ACHN (cell line): Measurements from ENCODE around the gene SLC35F1.
"Not testable (repeated sequence)": the region's sequence is repeated elsewhere in the genome, so short reads cannot be mapped to it uniquely, and the experiment has no call there.

Experiments used
- DNase-seq: peaks from one replicate; pipeline ENCODE4 v3.0.0-alpha.2; 2015
- in situ Hi-C: cut with HindIII; loops from 2 replicates; pipeline ENCODE4 v1.10.0; 2017; ENCODE audit warnings: low sequenced_read_pairs, low pct_ligation_motif_present, low pct_unique_long_range_greater_than_20kb

SLC35F1 gene

DNA sequence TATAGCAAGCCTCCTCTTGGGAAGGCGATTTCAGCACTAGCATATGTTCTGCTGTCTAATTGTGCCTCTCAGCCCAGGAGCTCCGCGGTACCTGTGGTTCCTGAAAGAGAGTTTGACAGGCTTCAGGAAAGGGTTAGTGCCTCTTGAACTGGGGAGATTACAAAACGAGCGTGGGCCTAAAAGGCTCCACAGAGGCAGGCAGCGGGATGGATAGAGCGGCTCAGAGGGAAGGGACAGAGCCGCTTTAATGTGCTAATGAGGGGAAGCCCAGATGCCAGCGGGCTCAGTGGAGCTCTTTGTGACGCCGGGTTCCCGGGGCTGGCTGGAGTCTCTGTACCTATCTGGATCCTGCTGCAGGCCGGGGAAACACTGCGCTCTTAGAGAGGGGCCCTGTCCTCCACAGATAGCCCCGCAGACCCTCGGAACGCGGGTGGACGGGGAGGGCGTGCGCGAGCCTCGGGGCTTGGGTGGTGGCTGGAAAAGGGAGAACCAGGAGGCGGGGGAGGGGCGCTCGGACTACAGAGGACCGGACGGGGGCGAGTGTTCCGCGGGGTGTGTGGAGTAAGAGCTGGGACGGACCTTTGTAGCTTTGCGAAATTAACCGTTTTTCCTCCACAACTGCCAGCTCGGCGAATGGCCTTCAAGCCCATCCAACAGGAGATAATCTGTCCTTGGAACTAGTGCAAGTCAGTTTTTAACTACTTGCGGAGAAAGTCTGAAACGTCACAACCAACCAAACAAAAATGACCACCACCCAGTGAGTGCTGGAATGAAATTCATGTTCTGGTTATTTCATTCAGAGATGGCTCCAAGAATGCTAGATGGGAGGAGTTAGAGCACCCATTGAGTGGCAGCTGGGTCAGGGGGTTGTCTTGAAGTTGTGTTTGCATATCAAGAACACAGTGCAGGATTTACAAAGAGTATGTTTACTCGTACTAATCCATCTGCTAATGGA is 13.0 kb downstream of the SLC35F1 start:
- in situ Hi-C loops, result no loop called here
- no peak for DNase-seq

DNA sequence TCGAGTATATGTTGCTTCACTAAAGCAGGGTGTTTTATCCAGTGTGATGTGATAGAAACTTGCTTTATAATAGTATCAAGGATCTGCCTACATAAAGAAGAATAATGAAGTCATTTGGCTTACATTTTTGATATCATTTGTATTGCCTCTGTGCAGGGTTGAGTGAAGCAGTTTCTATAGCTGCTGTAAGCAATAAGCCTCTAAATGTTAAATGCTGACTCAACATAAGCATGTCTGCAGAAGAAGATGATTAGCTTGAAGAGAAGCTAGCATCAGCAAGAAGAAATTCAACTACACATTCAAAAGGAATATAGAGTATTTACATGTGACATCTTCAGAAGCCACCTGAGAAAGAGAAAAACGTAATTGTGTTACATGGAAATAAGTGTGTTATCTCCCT is 17.6 kb downstream of the SLC35F1 start:
- in situ Hi-C loops, result no loop called here
- no peak for DNase-seq

DNA sequence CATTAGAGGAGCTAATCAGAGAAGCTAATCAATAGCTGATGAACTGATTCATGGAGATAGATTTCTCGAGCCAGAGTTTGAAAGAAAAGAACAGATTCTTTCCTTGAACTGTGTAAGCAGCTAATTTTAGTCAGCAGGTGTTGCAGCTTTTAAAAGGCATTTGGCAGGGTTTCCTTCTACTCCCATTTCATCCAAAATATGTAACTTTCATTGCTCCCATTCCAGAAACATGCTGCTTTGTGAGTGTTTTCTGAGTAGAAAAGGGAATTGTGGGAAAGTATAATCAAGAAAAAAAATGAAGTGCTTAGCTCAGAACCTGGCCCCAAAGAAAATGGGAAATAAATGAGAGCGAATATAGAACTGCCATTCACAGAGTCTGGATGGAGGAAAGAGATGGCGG is 20.8 kb downstream of the SLC35F1 start:
- in situ Hi-C loops, result no loop called here
- no peak for DNase-seq

DNA sequence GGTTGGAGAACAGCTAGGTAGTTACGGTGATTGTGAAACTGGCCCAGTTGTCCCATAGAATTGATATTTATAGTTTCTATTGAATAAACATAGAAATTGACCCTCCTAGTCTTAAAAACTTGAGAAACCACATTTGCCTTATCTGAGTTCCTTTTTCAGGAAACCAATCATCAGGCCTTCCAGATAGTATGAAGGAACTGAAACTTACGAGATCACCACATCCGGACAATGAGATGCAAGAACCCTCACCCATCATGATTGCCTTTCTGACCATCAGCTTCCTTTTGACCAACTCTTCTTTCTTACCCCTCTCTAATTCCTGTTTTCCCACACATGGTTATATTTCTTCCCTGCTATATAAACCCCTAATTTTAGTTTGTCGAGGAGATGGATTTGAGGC is 21.8 kb downstream of the SLC35F1 start:
- in situ Hi-C loops, result no loop called here

DNA sequence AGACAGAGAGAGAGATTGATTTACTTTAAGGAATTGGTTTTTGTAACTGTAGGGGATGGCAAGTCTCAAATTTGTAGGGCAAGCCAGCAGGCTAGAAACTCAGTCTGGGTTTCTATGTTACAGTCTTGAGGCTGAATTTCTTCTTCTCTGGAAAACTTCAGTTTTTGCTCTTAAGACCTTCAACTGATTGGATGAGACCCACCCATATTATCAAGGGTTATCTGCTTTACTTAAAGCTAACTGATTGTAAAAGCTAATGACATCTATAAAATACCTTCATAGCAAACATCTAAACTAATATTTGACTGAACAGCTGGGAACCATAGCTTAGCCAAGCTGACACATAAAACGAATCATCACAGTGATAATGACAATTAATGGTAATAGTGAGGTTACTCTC is 22.4 kb downstream of the SLC35F1 start:
- in situ Hi-C loops, result no loop called here
- no peak for DNase-seq

More for the DNA sequence above, 21.8 kb downstream of the SLC35F1 start:
- no peak for DNase-seq

DNA sequence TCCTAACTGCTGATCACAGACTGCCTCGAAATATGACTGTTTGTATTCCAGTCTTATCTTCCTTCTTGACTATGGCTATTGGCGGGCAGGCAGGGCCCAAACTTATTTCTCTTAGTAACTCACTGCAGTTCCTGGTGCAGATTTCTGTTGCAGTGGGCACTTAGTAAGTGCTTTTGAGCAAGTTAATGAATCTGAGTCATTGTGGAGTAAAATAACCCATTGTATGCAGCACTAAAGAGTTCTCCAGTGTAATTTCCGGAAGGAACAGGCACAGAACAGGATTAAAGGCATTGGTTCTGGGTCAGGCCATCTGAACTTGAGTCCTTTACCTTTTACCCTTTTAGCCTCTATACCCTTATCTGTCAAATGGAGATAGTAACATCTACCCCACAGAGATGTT is 23.6 kb downstream of the SLC35F1 start:
- DNase-seq, result no peak
- in situ Hi-C loops, result no loop called here

DNA sequence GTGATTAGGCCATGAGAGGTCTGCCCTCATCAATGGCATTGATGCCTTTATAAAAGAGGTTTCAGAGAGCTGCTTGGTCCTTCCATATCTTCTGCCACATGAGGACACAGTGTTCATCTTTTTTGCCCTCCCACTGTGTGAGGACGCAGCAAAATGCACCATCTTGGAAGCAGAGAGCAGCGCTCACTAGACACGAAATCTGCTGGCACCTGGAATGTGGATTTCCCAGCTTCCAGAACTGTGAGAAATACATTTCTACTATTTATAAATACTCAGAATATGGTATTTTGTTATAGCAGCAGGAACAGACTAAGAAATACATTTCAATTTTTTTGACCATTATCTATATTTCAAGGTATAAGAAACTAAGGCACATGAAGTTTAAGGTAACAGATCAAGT is 24.9 kb downstream of the SLC35F1 start:
- in situ Hi-C loops, result no loop called here

DNA sequence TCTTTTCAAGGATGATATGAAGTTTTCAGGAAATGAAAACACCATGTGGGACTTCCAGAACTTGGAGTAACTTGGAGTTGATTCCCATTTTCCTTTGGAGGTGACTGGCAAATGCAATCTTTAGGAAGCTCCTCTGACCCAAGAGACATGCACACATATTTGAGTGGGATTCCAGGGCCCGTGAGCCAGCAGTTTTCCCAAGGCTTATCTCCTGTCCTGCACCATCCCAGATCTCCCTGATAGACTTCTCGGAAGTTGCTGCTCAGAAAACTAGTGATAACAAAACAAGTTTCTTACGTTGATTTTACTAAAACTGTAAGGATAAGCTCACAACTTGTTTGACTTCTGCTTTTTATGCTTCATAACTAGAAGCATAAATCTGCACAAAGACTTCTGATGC is 25.6 kb downstream of the SLC35F1 start:
- no peak for DNase-seq
- in situ Hi-C loops, result no loop called here

More for the DNA sequence above, 24.9 kb downstream of the SLC35F1 start:
- DNase-seq, result no peak

DNA sequence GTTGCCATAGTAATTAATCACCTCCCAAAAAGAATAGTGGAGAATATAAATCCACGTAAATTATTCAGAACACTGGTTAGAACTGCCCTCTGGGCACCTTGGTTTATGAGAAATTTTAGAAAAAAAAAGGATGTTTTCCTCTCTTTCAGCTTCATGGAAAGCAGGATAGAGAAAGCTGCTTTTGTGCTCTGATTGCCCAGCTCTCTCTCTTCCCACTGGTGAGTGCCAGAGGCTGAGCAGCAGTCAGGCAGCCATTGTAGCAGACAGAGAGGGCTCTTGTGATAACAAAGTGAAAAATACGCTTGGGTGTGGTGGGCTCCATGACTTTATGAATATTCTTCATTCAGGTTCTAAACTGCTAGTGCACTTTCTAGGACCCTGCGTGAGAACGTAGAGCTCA is 26.4 kb downstream of the SLC35F1 start:
- DNase-seq, result no peak
- in situ Hi-C loops, result no loop called here

DNA sequence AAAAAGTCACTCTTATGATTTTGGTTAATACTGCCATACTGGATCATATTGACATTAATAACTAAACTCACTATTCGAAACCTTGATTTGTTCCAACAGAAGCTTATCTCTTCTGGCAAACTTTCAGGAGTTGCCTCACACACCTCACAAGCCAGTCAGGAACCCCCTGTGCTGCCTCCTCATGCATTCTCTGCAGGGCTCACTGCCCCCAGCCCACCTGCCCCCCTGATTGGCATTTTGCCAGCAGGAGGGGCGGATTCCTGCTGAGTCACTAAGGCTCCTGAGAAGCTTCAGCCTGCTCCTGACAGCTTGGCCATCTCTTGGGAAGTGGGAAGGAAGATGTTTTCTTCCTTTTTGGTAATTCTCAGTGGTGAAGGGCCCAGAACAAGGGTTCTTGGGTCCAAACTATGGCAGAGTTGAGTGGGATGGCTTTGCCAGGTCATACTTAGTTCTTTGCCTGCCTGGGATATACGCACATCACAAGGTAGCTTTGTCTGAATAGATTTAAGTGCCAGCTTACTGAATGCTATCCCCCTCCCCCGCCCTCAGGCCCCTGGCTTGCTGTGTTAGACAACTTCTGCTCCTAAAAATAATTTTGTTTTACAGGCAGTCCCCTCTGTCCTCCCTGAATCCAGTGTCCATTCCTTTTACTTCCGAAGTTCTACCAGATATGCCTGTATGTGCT is 31.4 kb downstream of the SLC35F1 start:
- in situ Hi-C loops, result no loop called here
- DNase-seq, result no peak

DNA sequence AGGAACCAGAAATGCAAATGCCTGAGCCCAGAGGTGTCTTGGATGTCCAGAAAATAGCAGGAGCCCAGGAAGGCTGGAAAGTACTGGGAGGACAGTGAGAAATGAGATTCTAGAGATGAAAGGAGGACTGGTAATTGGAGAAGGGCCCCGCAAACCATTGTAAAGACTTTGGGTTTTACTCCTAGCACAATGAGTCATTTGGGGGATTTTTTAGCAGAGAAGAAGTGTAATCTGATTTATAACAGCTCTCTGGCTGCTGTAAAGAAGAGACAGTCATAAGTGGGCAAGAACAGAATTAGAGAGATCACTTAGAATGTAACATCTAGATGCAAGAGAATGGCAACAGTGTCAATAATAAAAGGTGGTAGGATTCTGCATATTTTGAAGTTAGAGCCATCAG is 40.2 kb downstream of the SLC35F1 start:
- no peak for DNase-seq
- in situ Hi-C loops, result no loop called here

DNA sequence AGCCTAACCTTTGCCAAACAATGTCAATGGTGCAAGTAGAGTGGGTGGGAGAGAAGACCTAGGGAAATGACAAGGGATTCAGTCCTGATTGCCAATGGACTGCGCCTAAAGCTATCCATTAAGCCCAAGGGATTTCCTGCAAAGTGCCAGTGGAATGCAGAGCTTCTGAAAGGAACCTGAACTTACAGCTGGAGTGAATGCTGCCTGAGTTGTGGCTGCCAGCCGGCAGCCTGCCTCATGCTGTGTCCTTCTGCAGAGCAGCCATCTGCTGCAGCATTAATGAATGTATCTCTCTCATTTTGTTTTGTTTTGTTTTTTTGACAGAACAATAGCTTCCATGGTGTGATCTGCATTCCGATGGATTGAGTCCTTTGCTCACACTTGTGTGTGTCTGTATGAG is 44.7 kb downstream of the SLC35F1 start:
- no peak for DNase-seq
- in situ Hi-C loops, result no loop called here

DNA sequence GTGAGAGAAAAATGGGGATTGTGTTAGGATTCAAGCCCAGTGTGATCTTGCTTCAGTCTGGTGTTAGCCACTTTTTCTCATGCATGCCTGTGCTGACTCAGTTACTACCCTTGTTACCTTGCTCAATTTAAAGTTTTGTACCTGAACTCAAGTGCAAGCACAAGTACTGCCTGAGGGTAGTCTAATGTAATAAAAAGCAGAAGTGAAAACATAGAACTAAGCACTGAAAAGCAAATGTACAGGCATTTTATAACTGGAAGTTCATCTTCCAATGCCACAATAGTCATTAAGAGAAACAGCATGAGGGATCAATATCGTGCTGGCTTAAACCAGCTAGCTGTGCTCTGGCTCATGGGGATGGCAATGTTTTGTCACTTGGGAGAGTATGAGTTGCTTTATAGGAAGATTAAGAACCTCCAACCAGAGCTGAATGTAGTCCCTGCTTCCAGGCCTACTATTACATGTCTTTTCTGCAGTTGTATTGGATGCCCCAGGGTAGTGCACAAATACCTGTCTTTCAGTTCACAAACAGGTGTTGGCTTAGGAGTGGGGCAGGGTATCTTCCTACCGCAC is 48.7 kb downstream of the SLC35F1 start:
- in situ Hi-C loops, result no loop called here
- no peak for DNase-seq

DNA sequence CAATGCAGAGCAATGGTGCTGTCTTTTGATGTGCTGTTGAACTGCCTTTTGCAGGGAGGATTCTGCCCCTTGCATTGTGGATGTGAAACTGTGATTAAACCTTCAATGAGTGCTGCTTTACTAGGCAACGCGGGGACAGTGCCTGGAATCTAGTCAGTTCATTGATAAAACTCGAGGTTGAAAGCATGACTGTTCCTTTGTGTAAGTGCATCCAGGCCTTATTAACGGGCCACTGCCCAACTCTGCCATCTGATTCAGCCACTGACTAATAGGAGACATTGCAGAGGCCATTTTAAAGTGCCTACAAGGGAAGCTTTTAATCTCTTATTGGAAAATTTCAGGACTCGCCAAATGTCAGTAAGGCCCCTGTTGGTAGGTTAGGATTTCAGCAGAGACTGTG is 49.3 kb downstream of the SLC35F1 start:
- in situ Hi-C loops, result no loop called here
- no peak for DNase-seq

DNA sequence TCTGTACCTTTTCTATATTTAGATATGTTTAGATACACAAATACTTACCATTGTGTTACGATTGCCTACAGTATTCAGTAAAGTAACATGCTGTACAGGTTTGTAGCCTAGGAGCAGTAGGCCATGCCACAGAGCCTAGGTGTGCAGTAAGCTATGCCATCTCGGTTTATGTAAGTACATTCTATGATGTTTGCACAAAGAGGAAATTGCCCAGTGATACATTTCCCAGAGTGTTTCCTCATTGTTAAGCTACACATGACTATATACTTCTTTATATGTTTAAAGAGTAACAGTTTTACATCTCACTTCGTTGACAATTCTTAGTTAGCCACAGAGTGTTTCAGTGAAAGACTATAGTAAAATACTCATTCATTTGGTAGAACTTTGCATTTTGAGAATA is 51.5 kb downstream of the SLC35F1 start:
- in situ Hi-C loops, result no loop called here
- DNase-seq, result no peak

DNA sequence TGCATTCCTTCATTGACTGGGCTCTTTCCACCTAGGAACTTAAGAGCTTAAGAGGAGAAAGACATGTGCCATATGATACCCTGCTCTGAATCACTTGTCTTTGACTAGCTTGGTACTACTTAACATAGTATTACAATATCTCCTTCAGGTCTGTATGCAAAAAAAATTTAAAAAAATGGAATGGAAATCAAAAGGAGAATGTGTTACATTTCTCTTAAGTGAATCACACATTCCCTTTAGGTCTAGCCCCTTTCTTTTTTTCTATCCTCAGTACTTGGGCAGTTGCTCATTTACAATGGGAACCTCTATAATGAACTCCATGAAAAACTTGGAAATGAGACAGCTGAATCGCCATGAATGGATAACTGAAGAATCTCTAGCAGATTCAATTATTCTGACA is 53.8 kb downstream of the SLC35F1 start:
- no peak for DNase-seq
- in situ Hi-C loops, result no loop called here

DNA sequence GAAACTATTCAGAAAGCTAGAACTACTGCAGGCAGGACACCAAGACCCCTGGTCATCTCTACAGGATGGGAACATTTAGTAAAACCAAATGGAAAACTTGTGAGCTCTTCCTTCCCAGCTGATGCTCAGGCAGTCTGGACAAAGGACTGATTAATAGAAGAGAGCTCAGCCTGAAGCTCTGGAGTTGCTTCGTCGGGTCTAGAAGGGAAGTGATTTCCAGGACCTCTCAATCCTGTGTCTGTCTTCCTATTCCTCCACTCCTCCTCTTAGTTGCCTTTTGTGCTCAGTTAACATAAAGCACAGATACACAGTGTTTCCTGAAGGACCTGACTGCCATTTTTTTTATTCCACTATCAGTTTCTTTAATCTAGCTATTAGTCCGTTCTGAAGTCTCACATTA is 54.2 kb downstream of the SLC35F1 start:
- in situ Hi-C loops, result no loop called here

DNA sequence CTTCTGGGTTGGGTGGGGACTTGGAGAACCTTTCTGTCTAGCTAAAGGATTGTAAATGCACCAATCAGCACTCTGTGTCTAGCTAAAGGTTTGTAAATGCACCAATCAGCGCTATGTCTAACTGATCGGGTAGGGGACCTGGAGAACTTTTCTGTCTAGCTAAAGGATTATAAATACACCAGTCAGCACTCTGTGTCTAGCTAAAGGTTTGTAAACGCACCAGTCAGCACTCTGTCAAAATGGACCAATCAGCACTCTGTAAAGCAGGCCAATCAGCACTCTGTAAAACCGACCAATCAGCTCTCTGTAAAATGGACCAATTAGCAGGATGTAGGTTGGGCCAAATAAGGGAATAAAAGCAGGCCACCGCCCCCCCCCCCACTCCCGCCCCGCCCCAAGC is 58.7 kb downstream of the SLC35F1 start:
- in situ Hi-C loops, result not testable (repeated sequence)

More for the DNA sequence above, 54.2 kb downstream of the SLC35F1 start:
- DNase-seq, result no peak

DNA sequence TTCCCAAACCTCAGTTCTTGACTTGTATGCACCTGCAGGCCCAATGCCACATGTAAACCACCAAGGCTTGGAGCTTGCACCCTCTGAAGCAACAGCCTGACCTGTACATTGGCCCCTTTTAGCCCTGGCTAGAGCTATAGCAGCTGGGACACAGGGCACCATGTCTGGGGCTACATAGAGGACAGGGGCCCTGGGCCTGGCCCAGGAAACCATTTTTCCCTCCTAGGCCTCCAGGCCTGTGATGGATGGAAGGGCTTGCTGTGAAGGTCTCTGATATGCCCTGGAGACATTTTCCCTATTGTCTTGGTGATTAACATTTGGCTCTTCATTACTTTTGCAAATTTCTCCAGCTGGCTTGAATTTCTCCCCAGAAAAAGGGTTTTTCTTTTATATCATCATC is 64.6 kb downstream of the SLC35F1 start:
- in situ Hi-C loops, result no loop called here
- no peak for DNase-seq

More for the DNA sequence above, 58.7 kb downstream of the SLC35F1 start:
- not testable (repeated sequence) for DNase-seq
